DMS53 (cell line): Measurements from ENCODE around the gene CACNA2D3.
"Not testable (repeated sequence)": the region's sequence is repeated elsewhere in the genome, so short reads cannot be mapped to it uniquely, and the experiment has no call there.

Experiments used
- DNase-seq: peaks from one replicate; lab custom pipeline; 2025; lab: John Stamatoyannopoulos, UW

Gene CACNA2D3

DNA sequence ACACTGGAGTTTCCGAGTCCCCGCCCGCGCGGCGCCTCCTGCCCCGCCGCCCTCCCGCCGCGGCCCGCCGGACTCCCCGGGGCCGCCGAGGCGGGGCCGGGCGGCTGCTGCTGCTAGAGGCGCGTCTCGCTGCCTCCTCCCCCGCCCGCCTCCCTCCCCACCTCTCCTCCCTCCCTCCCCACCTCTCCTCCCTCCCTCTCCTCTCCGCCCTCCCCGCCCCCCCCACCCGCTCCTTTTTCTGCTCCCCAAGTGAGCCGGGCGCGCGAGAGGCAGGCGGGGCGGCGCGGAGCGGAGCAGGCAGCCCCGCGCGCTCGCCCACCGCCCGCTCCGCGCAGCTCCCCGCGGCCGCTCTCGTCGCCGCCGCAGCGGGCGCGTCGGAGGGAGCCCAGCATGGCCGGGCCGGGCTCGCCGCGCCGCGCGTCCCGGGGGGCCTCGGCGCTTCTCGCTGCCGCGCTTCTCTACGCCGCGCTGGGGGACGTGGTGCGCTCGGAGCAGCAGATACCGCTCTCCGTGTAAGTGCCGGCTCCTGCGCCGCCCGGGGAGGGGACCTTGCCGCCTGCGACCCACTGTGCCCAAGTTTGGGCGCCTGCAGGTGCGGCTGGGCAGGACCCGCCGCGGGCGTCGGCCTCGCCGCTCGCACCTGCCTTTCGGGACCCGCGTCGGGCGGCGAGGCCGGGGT lies at the start of gene CACNA2D3:
Gene CACNA2D3, plus strand, starts transcription at position 229 of the 679 bp plus-strand sequence.
- peak; percentile 72 for DNase-seq

- no peak for DNase-seq
Measured at GRCh38 chr3:54073386-54073785, 49.0 kb upstream of the CACNA2D3 start.

DNA sequence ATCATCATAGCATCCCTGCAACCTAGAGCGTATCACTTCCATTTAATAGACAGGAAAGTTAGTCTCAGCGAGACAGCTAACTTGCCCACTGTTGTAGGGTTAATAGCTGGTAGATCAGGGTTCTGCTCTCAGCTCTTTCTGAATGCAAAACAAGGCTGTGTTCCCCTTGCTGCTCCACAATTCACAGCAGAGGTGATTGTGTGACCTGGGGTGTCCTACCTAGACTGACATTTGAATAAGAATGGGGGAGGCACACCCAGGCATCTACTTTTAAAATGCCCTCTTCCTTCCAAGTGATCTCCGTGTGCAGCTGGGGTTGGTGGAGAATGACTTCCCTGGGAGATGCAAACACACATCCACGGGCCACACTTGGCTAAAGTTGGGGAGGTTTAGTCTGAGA lies 43.0 kb upstream of the CACNA2D3 start:
- DNase-seq: no peak

DNA sequence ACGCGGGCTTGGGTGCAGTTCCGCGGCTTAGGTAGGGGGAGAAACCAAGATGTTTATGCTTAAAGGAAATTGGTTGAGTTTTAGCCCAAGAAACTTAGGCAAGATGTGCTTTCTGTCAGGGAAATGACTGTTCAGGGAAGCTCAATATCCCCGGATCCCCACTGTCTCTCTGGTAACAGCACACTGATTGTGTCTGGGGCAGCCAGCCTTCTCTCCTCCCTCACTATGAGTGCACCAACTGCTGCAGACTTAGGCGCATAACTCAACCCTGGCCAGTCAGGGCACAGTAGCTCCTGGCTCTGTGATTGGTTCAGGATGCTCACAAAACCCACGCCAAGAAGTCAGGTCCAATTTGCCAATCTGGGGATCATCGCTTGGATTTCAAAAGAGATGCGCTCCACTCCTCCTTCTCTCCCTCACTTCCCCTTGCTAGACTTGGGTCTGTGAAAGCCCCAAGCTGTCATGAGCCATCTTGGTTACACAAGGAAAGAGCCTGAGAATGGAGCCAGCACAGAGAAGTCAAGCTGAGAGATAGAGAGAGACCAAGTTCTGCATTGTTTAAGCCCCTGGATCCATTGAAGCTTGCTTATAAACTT lies 42.5 kb upstream of the CACNA2D3 start:
- DNase-seq: no peak

DNA sequence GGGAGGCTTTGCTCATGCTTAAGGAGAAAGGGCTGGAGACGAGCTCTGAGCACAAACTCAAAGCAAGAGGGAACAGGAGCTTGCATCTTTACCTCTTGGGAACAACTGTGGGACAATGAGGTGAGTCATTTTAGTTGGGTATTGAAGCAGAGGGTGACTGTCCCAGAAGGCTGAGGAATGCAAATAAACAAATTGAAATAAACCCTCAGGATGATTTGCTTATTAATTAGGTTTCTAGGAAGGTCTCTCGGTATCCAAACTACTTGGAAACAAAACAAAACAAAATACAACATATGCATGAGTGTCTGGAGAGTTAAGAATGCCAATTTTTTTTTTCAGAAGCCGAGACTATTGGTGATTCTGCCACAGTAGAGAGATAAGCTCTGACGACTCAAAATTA lies 38.4 kb upstream of the CACNA2D3 start:
- DNase-seq: no peak

DNA sequence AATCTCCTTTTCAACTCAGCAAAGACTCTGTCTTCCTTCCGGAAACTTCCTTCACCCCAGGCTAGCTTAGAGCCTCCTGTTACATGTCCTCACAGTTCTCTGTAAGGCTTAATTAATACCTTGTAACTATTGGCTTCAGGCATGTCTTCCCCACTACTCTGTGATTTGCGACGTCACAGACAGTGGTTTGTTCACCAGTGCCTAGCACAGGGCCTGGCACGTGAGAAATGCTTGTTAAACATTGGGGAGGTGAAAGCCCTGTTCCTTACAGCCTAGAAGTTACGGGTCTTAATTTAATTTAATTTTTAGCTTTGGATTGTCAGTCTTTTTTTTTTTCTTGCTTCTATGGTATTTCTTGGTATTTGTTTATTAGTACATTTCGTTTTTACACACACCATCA lies 36.4 kb upstream of the CACNA2D3 start:
- no peak for DNase-seq

DNA sequence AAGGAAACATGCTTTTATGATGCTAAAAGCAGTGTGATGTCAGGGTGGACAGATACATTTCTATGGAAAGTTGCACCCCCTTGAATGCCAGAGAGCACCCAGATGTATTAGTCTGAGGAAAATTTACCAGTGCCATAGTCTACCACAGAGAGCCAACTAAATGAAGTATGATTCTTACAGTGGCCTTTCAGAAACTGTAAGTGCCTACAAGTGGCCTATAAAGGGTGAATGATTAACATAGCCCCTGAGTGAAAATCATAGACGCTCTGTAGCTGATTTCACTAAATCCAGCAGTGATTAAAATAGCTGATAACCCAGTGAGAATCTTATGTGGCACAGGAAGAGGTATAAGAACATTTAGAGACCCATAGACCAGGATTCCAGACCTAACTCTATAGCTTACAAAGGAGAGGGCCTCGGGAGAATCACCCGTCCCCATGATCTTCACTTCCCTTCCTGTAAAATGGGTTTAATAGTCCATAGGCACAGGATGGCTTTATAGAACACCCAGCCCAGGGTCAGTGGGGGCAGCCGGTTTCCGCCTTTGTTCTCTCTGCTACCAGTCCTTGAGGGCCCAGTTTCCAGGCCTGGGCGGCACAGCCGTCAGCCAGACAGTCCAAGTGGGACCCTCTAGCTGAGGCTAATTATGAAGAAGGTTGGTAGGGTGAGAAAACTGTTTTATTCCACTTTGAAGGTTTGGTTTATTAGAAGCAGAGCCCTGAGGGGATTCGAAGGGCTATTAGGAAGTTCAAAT lies 35.5 kb upstream of the CACNA2D3 start:
- DNase-seq: peak; percentile 42

- DNase-seq: peak; percentile 38
Measured at GRCh38 chr3:54087581-54088410, 34.6 kb upstream of the CACNA2D3 start.

DNA sequence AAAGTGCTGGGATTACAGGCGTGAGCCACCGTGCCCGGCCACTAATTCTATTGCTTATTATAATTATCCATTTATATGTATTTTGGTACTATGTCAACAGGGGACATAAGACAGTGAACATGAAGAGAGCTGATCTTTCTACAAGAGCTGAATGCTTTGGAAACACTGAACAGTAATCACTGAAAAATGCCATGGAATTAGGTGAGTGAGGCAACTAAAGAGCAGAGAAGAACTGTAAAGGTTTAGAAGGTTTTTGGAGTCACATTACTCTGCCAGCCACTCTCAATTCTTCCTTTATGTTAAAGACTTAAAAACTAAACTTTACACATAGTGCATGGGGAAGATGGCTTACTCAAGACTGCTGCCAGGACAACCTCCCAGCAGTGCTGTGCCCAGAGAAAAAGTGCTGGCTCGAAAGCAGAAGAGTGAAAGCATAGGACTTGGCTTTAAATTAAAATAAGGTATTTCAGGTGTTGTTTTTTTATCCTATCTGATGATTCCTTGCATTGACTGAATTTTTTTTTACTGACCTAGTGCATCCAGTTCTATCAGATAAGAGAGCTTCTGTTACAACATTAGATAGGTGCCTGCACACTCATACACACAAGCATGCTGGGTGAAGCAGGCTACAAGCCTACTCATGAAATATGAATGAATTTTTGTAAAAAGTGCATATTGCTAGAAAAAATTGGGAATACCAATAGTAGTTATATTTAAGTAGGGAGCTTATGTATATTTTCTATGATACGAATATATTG lies 28.7 kb upstream of the CACNA2D3 start:
- DNase-seq: no peak

GRCh38 chr3:54094926-54095325 lies 27.4 kb upstream of the CACNA2D3 start:
- peak; percentile 55 for DNase-seq

DNA sequence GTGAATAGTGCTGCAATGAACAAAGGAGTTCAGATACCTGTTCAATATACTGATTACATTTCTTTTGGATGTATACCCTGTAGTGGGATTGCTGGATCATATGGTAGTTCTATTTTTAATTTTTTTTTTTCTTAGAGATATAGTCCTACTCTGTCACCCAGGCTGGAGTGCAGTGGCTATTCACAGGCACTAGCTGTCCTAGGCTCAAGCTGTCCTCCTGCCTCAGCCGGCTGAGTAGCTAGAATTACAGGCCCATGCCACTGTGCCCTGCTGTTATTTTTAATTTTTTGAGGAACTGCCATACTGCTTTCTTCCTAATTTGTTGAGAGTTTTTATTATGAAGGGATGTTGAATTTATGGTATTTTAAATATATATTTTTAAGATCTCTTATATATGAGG lies 23.0 kb upstream of the CACNA2D3 start:
- no peak for DNase-seq

DNA sequence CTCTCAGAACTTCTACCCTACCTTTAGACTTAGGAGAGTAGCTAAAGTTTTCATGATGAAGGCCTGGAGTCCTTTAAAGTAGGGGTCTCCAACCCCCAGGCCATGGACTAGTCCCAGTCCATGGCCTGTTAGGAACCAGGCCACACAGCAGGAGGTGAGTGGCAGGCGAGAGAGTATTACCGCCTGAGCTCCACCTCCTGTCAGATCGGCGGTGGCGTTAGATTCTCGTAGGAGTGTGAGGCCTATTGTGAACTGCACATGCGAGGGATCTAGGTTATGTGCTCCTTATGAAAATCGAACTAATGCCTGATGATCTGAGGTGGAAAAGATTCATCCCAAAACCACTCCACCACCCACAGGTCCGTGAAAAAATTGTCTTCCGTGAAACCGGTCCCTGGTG lies 18.3 kb upstream of the CACNA2D3 start:
- no peak for DNase-seq

DNA sequence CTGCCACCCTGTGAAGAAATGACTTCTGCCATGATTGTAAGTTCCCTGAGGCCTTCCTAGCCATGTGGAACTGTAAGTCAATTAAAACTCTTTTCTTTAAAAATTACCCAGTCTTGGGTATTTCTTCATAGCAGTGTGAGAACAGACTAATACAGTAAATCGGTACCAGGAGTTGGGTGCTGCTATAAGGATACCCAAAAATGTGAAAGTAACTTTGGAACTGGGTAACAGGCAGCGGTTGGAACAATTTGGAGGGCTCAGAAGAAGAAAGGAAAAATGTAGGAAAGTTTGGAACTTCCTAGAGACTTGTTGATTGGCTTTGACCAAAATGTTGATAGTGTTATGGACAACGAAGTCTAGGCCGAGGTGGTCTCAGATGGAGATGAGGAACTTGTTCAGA lies 6.2 kb upstream of the CACNA2D3 start:
- DNase-seq: not testable (repeated sequence)

DNA sequence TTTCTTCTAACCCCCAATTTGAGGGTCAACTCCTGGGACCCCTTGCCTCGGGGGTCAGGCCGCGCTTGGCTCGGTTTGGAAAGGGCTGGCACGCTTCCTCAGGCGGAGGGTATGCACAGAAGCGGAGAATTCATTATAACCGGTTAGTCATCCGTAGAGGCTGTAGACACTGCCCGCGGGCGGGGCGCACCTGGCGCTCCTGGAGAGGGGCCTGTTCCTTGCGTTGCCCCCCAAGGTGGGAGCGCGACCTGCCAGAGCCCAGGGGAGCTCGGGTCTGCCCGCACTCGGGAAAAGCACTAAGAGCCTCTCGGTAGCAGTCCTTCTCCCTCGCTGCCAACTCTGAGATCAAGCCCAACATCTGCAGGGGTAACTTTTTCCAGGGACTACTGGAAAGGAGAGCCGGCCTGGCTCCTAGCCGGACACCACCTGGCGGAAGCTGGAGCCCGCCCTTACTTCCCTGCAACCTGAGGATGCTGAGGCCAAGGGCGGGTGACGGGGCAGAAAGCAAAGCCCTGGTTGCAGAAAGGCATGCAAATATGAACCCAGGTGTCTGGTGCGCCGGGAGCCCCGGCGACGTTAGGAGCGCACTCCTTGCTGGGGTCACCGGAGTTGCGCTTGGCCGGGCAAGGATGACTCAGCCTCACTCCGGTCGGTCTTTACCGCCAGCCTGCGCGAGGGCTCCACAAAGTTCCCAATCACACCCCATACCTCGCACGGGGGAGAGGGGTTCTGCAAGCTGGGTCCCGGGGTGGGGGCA lies 1.5 kb upstream of the CACNA2D3 start:
- DNase-seq: peak; percentile 81

- peak; percentile 50 for DNase-seq
Measured at GRCh38 chr3:54121414-54122323, 683 bp upstream of the CACNA2D3 start.

- DNase-seq: peak; percentile 4
Measured at GRCh38 chr3:54123003-54123775, 837 bp downstream of the CACNA2D3 start.

GRCh38 chr3:54123776-54124196 lies 1.4 kb downstream of the CACNA2D3 start:
- no peak for DNase-seq

DNA sequence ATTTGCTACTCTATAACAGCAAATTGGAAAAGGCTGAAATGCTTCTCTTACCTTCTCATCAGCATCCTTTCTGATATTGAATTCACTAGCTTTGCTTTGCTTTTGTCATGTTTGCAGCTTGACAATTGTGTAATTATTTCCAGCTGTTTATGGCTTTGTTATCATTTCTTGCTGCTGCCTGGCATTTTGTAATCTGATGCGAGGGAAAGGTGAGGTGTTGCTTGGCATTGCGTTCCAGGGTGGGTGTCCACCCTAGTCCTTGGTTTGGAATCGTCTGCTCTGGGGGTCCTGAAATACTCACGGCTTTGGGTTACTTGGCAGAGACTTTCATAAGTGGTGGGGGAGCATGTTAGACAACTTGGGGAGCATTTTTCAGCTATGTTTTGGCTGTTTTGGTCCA lies 2.9 kb downstream of the CACNA2D3 start:
- no peak for DNase-seq

- DNase-seq: no peak
Measured at GRCh38 chr3:54126551-54126950, 4.2 kb downstream of the CACNA2D3 start.
